WTC11 (cell line): ENCODE measurements around the gene RAPGEF5.

Source experiments
- TF ChIP-seq, protein P1 (sequence below): sonication (generic); formaldehyde crosslinking; IDR thresholded peaks from 2 replicates; pipeline ENCODE4 v1.8.1; 2023; ENCODE audit warnings: mild to moderate bottlenecking, missing genetic modification reagents, moderate library complexity
- TF ChIP-seq, protein P2 (sequence below): fragments of 200-600 bp; IDR thresholded peaks from 2 replicates; pipeline ENCODE4 v1.8.0; 2022; ENCODE audit warnings: antibody characterized with exemption

DNA sequence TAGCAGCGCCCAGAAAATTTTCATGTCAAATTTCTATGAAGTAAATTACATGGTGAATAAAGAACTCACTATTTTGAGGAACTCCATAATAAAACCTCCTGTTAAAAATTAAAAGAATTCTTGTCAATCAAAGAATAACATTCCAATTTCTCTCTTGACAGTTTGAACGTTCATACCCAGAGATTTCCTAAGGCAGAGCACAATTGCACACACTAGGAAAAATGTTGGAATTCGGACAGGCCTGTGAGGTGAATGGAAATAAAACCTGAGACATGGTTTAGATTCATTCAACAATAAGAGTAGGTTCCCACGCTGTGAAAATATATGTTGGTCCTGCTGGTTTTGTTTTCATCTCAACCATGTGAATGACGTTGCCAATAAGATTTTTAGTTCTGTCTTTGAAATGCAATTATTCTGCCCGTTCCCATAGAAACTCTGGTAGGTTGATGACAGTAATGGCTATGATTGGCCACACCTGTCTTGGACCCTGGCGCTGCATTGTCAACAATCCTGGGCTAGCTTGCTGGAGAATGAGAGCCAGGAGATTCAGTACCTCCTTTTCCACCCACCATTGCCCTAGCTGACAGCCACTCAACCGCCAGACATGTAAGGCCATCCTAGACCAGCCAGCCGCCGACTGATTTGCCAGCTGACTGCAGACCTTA, 43.3 kb upstream of the RAPGEF5 start:
- TF ChIP-seq, protein P1, sequence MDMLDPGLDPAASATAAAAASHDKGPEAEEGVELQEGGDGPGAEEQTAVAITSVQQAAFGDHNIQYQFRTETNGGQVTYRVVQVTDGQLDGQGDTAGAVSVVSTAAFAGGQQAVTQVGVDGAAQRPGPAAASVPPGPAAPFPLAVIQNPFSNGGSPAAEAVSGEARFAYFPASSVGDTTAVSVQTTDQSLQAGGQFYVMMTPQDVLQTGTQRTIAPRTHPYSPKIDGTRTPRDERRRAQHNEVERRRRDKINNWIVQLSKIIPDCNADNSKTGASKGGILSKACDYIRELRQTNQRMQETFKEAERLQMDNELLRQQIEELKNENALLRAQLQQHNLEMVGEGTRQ (CRISPR knock-in tag): no peak
- TF ChIP-seq, protein P2, sequence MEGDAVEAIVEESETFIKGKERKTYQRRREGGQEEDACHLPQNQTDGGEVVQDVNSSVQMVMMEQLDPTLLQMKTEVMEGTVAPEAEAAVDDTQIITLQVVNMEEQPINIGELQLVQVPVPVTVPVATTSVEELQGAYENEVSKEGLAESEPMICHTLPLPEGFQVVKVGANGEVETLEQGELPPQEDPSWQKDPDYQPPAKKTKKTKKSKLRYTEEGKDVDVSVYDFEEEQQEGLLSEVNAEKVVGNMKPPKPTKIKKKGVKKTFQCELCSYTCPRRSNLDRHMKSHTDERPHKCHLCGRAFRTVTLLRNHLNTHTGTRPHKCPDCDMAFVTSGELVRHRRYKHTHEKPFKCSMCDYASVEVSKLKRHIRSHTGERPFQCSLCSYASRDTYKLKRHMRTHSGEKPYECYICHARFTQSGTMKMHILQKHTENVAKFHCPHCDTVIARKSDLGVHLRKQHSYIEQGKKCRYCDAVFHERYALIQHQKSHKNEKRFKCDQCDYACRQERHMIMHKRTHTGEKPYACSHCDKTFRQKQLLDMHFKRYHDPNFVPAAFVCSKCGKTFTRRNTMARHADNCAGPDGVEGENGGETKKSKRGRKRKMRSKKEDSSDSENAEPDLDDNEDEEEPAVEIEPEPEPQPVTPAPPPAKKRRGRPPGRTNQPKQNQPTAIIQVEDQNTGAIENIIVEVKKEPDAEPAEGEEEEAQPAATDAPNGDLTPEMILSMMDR: no peak
